Measurements from ENCODE around the gene FAM20B. TPM values are rescaled to one million over a fixed set of nuclear protein-coding genes. Genes with fewer than 3 reads are reported as not detected.

FAM20B gene
- total and polyA plus RNA-seq, 8 donors: 32.8 to 37.2 (median 35.8) TPM

DNA sequence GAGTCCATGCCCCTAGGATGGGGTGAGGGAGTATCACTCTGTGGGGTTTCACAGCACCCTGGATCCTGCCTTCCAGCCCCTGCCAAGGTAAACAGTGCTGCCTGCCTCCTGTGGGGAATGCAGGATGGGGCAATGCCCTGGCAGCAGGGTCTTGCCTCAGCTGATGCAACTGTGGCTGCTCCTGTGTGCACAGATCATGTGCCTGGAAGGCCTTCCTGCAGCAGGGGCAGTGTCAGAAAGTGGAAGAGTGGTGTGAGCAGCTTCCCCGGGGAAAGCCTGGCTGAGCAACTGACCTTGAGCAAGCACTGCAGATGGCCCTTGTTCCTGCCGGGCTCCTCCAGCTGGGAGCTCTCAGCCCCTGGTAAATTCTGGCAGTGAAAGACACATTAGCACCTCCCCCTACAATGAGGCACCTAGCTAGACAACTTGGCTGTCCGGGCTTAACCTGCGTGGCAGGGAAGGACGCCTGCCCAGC lies 66.0 kb downstream of the FAM20B start:
- H3K27me3 ChIP-seq: no peaks in the 10 kb centered on the region
- DNase-seq: peak in 2 of 4 donors; percentile 10 to 47
- H3K36me3 ChIP-seq: peaks cover 0 to 100% of the 10 kb centered on the region in 2 donors
- peaks cover 0 to 13% of the 10 kb centered on the region in 2 donors for H3K4me1 ChIP-seq
- H3K27ac ChIP-seq: peak overlapping the region in 1 of 2 donors; percentile 16
- intact Hi-C loops (cut with DNase I): no loop called here
- ATAC-seq: peak; percentile 58
- no peak overlapping the region for H3K4me3 ChIP-seq
- H3K9me3 ChIP-seq: no peaks in the 10 kb centered on the region
- TF ChIP-seq, protein P1, sequence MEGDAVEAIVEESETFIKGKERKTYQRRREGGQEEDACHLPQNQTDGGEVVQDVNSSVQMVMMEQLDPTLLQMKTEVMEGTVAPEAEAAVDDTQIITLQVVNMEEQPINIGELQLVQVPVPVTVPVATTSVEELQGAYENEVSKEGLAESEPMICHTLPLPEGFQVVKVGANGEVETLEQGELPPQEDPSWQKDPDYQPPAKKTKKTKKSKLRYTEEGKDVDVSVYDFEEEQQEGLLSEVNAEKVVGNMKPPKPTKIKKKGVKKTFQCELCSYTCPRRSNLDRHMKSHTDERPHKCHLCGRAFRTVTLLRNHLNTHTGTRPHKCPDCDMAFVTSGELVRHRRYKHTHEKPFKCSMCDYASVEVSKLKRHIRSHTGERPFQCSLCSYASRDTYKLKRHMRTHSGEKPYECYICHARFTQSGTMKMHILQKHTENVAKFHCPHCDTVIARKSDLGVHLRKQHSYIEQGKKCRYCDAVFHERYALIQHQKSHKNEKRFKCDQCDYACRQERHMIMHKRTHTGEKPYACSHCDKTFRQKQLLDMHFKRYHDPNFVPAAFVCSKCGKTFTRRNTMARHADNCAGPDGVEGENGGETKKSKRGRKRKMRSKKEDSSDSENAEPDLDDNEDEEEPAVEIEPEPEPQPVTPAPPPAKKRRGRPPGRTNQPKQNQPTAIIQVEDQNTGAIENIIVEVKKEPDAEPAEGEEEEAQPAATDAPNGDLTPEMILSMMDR (IDR thresholded peaks at IDR 0.05): no peak

DNA sequence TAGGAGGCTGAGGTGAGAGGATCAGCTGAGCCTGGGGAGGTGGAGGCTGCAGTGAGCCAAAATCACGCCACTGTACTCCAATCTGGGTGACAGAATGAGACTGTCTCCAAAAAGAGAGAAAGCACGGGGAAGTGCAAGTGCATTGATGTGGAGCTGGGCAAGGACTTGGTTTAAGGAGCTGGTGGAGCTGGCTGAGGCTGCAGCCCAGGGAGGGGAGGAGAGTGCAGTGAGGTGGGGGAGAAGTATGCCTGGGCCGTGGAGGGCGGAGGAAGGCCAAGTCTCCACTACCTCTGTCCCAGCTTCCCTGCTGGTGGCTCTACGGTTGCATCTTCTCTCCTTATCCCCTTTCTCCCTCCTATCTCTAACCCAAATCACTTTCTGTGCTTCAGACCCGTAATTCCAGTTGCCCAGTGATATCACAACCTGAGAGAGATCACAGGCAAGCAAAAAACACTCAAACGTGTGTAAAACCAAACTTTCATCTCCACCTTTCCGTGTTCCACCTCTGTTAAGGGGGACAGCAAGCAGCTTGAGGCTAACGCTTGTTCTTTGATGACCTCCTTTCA lies 67.3 kb downstream of the FAM20B start:
- Histone ChIP-seq H3K36me3 (peaks cover 0 to 100% of the 10 kb centered on the region in 2 donors), H3K27ac (no peak overlapping the region), H3K9me3 (no peaks in the 10 kb centered on the region), H3K4me1 (peaks cover 0 to 6% of the 10 kb centered on the region in 2 donors), H3K27me3 (no peaks in the 10 kb centered on the region), H3K4me3 (no peak overlapping the region)
- no peak for ATAC-seq
- intact Hi-C loops (cut with DNase I): no loop called here
- TF ChIP-seq, protein P1 (IDR thresholded peaks at IDR 0.05): no peak
- no peak for DNase-seq

DNA sequence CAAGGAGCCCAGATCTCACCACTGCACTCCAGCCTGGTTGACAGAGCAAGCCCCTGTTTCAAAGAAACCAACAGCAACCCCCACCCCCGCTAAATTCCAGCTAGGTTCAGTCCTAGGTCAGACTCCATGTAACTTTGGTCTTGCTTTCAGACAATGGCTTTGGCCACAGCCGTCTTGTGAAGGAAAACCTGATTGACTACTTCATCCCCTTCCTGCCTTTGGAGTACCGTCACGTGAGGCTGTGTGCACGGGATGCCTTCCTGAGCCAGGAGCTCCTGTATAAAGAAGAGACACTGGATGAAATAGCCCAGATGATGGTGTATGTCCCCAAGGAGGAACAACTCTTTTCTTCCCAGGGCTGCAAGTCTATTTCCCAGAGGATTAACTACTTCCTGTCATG lies 69.1 kb downstream of the FAM20B start:
- ATAC-seq: peak; percentile 33
- H3K27ac ChIP-seq: no peak overlapping the region

DNA sequence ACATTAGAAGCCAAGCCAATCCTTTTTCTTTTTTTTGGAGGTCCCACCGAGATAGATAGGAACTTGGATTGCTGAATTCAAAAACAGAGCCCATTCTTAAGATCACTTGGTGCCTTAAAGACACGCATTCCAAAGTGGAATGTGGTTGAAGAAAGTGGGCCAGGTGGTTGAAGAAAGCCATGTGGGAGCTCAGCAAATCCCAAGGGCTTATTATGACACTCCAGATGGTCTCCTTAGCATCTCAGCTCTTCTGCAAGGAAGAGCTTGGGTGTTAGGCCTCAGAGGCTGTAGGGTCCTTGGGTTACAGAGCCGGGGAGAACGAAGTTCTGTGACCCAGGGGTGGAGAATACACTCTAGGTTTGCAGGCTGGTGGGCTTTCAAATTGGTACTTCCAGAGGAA lies 69.7 kb downstream of the FAM20B start:
- ATAC-seq (no peak), DNase-seq (no peak)
- Histone ChIP-seq H3K36me3 (peaks cover 0 to 85% of the 10 kb centered on the region in 2 donors), H3K27ac (no peak overlapping the region), H3K9me3 (no peaks in the 10 kb centered on the region), H3K4me3 (no peak overlapping the region), H3K4me1 (peaks cover 0 to 6% of the 10 kb centered on the region in 2 donors), H3K27me3 (no peaks in the 10 kb centered on the region)
- TF ChIP-seq, protein P1 (IDR thresholded peaks at IDR 0.05): no peak
- intact Hi-C loops (cut with DNase I): no loop called here

More for the DNA sequence above, 69.1 kb downstream of the FAM20B start:
- DNase-seq: peak in 3 of 4 donors; percentile 9 to 63 (median 36)
- TF ChIP-seq, protein P1 (IDR thresholded peaks at IDR 0.05): no peak
- Histone ChIP-seq H3K4me1 (peaks cover 0 to 6% of the 10 kb centered on the region in 2 donors), H3K27me3 (no peaks in the 10 kb centered on the region), H3K4me3 (no peak overlapping the region), H3K9me3 (no peaks in the 10 kb centered on the region), H3K36me3 (peaks cover 0 to 91% of the 10 kb centered on the region in 2 donors)
- intact Hi-C loops (cut with DNase I): no loop called here

DNA sequence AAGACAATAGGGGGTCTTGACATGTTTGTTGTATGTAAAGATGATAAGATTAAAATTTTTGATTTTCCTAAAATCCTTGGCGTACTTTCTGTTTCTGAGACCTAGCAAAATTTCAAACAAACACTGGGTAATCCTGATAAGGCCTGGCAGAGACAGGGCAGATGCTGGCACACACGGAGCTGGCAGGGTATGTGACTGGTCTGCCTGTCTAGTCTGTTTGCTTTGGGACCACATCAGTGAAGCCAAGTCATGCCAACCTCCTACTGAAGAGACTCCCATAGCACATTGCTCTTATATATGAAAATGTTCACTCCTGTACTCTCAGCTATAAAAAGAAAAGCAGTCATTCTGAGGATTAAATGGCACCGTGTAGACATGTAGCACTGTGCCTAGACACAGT lies 70.2 kb downstream of the FAM20B start:
- intact Hi-C loops (cut with DNase I): no loop called here
- peaks cover 0 to 6% of the 10 kb centered on the region in 2 donors for H3K4me1 ChIP-seq
- no peak for ATAC-seq
- no peak overlapping the region for H3K4me3 ChIP-seq
- TF ChIP-seq, protein P1 (IDR thresholded peaks at IDR 0.05): no peak
- H3K36me3 ChIP-seq: peaks cover 0 to 85% of the 10 kb centered on the region in 2 donors
- no peaks in the 10 kb centered on the region for H3K27me3 ChIP-seq
- H3K9me3 ChIP-seq: no peaks in the 10 kb centered on the region
- H3K27ac ChIP-seq: no peak overlapping the region
- no peak for DNase-seq
